Measurements from ENCODE around the gene METTL1.
"Not testable (repeated sequence)": the region's sequence is repeated elsewhere in the genome, so short reads cannot be mapped to it uniquely, and the experiment has no call there.

The METTL1 gene

GRCh38 chr12:57771873-57772428 is at the start of gene METTL1:
Gene METTL1 (minus strand): TSS chr12:57772105. CDS start chr12:57772083, 22 bp downstream.
- DNase-seq (ENCODE audit: low read depth), result peak; percentile 98

- DNase-seq (ENCODE audit: low read depth), result not testable (repeated sequence)
These were observed 49.1 kb upstream of the METTL1 start for GRCh38 chr12:57821015-57821414.

- not testable (repeated sequence) for DNase-seq (ENCODE audit: low read depth)
These were observed 48.2 kb upstream of the METTL1 start for GRCh38 chr12:57820119-57820518.

GRCh38 chr12:57817990-57818331 is 46.1 kb upstream of the METTL1 start:
- not testable (repeated sequence) for DNase-seq (ENCODE audit: low read depth)

- DNase-seq (ENCODE audit: low read depth), result no peak
These were observed 45.5 kb upstream of the METTL1 start for GRCh38 chr12:57817261-57817989.

DNA sequence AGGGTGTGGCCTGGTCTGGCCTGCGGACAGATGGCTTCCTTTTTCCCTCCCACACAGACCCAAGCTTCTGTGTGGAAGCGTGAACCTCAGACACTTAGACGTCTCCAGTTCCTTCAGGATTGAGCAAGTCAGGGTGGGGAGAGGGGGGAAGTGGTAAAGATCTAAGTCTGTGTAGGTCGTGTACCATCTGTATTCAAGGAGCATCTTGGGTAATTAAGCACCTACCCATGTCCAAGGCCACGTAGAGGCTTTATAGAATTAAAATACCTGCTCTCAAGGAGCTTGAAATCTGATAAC is 44.9 kb upstream of the METTL1 start:
- no peak for DNase-seq (ENCODE audit: low read depth)

GRCh38 chr12:57816001-57816854 is 44.3 kb upstream of the METTL1 start:
- DNase-seq (ENCODE audit: low read depth), result no peak

DNA sequence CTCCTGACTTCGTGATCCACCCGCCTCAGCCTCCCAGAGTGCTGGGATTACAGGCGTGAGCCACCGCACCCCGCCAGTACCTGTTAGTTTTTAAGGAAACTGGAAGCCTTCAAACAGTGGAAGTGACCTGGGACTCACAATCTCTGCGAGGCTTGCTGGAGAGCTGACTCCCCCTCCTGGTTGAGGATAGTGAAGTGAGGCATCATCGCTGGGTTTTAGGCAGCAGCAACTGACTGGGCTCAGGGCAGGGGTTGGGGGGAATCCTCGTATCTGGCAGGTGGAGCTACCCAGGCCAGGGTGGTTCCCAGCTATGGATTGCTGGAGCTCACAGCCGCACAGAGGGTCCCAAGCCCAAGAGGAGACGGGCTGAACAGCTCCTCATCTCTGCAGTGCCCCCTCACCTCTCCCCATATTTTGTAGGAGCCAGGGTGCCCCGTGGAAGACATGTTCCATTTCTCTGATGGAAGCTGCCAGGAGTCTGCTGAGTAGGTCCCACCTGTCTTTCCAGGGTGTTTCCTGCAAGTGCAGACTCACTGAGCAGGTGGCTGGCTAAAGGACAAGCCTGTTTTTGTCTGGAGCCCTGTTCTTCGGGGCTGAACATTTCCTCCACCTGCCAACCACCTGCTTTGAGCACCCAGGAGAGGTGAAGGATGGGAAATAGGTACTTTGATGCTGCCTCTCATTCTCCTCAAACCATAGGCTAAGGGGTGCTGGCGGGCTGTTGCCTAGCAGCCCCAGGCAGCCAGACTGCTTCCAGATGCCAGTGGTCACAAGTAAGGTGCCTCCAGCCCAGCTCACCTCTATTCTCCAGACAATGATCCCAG is 43.5 kb upstream of the METTL1 start:
- no peak for DNase-seq (ENCODE audit: low read depth)

DNA sequence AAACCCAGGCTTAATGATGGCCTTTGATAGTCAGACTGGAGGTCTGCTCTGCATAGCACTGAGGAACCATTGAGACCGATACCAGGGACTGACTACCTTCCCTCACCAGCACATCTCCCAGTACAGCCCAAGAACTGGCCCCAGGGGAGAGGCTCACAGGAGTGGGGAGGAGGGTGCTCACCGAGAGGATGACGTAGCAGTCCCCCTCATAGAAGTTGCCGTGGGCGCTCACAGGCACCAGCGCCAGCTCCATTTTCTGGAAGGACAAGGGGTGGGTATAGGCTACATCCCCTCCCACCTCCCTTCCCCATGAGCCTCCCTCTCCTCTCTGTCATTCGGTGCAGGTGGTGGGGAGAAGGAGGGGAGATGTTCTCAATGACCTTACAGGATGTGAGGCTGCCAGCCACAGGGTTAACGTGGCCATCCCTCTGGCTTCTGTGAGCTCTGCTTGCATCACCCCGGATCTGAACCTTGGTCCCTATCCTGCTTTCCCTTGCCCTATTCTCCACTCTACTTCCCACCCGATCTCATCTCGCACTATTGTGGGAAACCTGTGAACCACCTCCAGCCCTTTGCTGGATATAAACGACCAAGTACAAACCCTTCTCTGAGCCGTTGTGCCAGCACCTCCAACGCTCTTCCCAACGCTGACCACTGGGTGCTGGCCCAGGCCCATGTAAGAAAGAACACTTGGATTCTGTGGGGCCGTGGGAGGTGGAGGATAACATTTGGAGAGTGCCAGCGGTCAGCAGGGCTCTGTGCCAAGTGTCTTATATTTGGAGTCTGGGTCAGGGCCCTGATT is 42.3 kb upstream of the METTL1 start:
- DNase-seq (ENCODE audit: low read depth), result no peak

- DNase-seq (ENCODE audit: low read depth), result no peak
These were observed 41.4 kb upstream of the METTL1 start for GRCh38 chr12:57813111-57813970.

- DNase-seq (ENCODE audit: low read depth), result no peak
These were observed 39.3 kb upstream of the METTL1 start for GRCh38 chr12:57811028-57811755.

GRCh38 chr12:57810450-57810849 is 38.5 kb upstream of the METTL1 start:
- no peak for DNase-seq (ENCODE audit: low read depth)

GRCh38 chr12:57809425-57809824 is 37.5 kb upstream of the METTL1 start:
- no peak for DNase-seq (ENCODE audit: low read depth)

DNA sequence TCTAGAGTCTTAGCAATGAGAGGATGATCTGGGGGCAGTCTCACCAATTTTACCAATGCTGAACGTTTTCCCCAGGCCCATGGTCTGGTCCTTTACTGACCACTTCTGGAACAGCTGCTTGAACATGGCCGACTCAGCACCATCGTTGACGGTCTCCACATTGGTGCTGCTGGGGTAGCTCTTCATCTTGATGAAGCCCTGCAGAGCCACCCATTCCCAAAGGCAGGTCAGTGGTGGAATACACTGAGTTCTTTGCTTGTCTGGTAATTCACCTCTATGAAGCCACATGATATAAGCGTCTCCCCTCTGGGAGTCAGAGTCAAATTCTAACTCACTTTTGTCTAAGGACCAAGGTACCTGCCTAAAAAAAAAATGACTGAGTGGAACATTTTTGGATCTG is 36.4 kb upstream of the METTL1 start:
- DNase-seq (ENCODE audit: low read depth), result no peak

- DNase-seq (ENCODE audit: low read depth), result no peak
These were observed 35.4 kb upstream of the METTL1 start for GRCh38 chr12:57807285-57807684.

DNA sequence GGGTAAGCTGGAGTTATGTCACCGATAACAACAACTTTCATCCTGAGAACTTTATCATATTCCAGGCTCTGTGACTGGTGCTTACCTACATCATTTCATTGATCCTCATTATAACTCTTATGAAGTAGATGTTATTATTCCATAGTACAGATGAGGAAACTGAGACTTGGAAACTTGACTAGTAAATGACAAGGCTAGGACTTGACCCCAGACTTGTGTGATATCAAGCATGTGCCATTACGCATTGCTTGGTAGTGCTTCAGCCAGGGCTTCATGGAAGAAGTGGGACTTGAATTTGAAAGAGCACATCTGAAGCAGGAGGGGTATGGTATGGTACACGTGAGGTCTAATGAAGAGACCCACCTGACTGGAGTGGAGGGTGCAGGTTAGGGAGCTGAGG is 34.8 kb upstream of the METTL1 start:
- no peak for DNase-seq (ENCODE audit: low read depth)

DNA sequence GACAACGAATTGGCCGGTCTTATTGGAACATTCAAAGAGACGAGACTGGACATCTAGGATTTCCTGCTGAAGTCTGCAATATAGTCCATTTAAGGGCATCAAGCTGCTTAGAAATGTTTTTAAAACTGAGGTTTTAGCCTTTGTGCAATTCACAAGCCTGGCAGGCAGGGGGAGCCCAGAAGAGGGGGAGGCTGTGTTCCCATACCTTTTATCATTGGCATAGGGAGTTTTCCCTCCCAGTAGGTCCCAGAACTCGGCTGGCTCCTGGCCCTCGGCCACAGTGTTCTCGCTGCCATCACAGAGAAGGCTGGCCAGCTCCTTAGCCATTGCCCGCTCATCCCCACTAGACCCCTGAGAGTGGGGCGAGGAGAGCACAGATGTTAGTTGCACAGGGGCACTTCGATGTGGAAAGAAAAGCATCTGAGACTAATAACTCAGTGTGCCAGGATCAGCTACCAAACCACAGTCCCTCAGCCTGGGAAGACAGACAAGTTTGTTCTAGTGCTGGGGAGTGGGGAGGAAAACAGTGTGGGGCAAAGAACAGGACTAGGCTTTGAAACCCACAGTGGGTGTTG is 31.5 kb upstream of the METTL1 start:
- no peak for DNase-seq (ENCODE audit: low read depth)

GRCh38 chr12:57802607-57803006 is 30.7 kb upstream of the METTL1 start:
- DNase-seq (ENCODE audit: low read depth), result no peak

- DNase-seq (ENCODE audit: low read depth), result no peak
These were observed 29.1 kb upstream of the METTL1 start for GRCh38 chr12:57800965-57801364.

DNA sequence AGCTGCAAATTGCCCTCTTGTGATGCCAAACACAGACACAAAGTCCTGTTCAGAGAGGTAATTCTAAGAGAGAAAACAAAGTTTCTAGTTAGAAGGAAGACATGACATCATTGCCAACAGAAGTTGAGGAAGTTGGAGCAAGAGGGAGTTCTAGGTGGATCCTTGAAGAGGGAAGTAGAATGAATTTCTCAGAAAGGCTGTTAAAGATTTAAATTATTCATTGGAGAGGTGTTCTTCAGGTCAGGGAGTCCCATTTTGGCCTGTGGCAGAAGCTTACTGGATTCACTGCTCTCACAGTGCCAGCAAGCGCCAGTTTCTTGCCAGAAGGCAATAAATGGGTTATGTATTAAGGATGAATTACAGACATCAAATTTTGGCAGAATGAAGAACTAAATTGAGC is 26.0 kb upstream of the METTL1 start:
- no peak for DNase-seq (ENCODE audit: low read depth)
